HS-5 (cell line): ENCODE measurements around the gene CCL21.

Source experiments
- DNase-seq: peaks from one replicate; pipeline ENCODE4 v3.0.0-alpha.2; 2012; ENCODE audit warnings: low read depth

CCL21 gene

DNA sequence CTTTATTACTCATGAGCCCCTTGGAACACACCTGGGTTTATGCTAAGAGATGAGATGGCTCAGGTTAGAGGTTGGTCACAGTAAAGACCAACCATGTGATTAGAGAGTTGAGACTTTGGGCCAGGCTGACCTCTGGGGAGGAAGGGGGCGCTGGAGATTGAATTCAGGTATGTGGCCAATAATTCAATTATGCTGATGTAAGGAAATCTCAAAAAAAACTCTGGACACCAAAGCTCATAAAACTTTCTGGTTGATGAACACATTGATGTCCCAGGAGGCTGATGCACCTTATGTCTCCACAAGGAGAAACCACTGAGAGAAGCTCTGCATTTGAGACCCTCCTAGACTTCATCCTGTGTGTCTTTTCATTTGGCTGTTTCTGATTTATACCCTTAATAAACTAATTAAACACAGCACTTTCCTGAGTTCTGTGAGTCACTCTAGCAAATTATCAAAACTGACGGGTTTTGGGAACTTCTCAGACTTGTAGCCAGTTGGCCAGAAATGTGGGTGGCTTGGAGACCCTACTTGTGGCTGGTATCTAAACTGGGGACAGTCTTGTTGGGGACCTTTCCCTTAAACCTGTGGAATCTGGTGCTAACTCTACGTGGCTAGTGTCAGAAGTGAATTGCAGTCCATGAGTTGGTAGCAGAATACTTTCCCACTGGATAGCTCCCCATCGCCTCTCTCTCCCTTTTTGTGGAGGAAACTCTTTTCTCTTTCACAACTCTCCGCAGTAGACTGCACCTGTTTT, 40.0 kb downstream of the CCL21 start:
- DNase-seq: no peak

- peak; percentile 84 for DNase-seq
Observed at GRCh38 chr9:34665381-34666250, 44.3 kb downstream of the CCL21 start.

DNA sequence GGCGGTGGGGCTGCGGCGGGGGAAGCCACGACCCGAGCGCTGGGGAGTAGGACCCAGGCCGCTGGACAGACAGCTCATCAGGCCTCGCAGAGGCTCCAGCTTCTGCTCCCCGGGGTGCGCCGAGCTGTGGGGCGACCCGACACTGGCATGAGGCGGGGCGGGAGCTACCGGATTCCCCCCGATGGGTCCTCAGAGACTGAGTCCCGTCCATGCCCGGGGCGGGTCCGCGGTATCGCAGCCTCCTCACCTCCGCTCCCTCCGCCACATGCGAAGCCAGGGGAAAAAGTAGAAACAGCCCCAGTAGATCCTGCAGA, 44.9 kb downstream of the CCL21 start:
- no peak for DNase-seq

GRCh38 chr9:34664281-34665066, 45.5 kb downstream of the CCL21 start:
- no peak for DNase-seq

GRCh38 chr9:34663303-34663605, 46.7 kb downstream of the CCL21 start:
- no peak for DNase-seq

DNA sequence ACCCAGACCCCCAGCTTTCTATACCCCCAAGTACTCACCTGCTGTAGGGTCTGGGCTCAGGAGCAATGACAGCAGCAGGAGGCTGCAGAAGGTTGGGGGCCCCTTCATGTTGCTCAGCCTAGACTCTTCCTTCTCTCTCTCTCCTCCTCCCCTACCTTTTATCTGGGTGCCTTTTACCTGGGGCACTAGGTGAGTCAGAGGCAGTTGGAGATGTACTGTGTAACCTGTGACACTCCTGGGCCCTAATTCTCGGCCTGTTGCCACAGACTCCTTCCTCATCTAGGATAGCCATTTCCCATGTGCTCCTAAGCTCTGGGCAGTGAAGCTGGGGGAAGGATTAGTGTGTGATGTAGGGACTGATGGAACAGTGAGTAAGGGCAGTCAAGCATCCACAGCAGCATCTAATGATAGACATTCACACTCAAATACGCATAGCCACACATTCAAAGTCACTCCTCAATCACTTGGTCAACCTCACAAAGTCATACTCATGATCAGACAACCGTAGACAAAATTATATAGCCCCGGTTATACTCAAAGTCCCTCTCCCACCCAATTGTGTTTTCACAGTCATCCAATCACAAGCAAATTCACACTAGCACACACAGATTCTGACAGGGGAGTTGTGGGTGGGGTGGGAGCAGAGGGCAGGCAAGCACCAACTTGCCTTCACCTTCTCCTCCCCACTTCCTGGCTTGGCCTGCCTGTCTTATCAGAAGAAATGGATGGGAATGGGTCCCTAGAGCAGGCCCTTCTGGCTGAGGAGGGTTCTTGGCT, 47.2 kb downstream of the CCL21 start, which contains the start of gene CCL27:
CCL27 (minus strand) TSS at position 132 of the 777 bp plus-strand sequence; CDS start at position 108, 24 bp downstream.
- no peak for DNase-seq

DNA sequence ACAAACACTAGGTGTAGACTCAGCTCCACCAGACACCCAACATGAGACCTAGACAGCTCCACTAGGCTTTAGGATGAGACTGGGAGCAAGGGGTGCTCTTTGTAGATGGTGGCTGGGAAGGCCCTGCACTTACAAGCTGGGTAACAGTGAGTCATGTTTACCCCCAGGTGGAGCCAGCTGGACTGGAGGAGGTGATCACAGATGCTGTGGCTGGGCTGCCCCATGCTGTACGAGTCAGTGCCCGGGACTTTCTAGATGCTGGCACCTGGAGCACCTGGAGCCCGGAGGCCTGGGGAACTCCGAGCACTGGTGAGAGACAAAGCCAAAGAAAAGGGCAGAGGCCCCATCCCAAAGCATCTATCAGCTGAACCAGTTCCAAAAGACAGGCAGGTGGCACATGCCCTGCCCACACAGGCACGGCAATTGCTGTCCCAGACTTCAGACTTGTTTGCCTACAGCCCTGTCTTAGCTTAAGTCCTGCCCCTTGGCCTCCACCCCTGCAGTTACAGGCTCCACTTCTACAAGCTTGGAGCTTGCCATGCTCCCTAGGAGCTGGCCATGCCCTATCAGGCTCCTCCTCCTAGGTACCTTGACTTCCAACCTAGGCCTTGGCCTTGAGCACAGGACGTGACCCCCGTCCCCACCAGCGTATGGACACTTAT, 50.2 kb downstream of the CCL21 start:
- no peak for DNase-seq
